Fibroblast of skin of back (primary cell): ENCODE results near the gene IL26.
"Not testable (repeated sequence)": the region's sequence is repeated elsewhere in the genome, so short reads cannot be mapped to it uniquely, and the experiment has no call there.

ENCODE experiments used
- DNase-seq: peaks from one replicate; pipeline ENCODE4 v3.0.0-alpha.2; 2013

Gene IL26

DNA sequence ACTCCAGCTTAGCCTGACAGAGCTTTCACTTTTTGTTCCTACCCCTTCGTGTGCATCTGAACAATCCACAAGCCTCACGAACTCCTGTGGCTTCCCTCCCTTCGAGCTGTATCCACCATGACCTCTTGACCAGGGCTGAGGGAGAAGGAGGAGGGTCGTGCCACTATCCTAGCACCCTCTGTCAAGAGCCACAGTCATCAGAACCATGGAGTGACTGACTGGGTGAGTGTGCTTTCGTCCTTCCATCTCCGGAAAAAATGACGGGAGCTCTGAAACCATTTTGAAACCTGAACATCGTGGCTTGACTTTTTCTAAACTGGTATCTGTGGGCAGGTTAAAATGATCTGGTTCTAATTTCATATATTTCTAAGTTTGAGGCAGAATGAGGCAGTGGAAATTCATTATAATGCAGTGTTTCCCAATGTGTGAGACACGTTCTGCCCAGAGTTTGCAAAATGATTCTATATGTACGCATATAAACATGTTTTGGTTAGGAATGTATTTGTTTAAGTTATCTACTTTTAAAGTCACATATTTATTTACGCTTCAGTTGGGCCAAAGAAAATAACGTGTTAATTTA is 27.0 kb downstream of the IL26 start:
- DNase-seq = no peak

GRCh38 chr12:68190301-68190700 is 35.3 kb downstream of the IL26 start:
- DNase-seq = no peak

- DNase-seq = peak; percentile 79
Observed at GRCh38 chr12:68189821-68190242, 35.8 kb downstream of the IL26 start.

DNA sequence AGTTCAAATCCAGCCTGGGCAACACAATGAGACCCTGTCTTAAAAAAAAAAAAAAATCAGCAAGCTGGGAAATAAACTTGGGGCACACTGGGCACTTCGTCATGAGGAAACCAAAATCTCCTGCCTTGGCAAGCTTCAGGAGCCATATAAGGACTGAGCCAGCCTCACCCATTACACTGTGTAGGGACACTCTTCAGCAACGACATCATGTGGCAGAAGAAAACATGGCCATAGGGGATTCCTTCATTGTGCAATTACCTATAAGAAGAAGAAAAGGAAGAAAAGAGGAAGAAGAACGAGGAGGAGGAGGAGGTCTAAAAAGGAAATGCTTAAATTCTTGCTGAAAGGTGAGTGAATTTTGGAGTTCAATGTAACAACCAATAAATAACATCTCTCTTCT is 40.0 kb downstream of the IL26 start:
- no peak for DNase-seq

- DNase-seq = no peak
Observed at GRCh38 chr12:68180792-68181744, 44.5 kb downstream of the IL26 start.

GRCh38 chr12:68178774-68179439 is 46.7 kb downstream of the IL26 start:
- no peak for DNase-seq

GRCh38 chr12:68178184-68178583 is 47.4 kb downstream of the IL26 start:
- DNase-seq = peak; percentile 3

DNA sequence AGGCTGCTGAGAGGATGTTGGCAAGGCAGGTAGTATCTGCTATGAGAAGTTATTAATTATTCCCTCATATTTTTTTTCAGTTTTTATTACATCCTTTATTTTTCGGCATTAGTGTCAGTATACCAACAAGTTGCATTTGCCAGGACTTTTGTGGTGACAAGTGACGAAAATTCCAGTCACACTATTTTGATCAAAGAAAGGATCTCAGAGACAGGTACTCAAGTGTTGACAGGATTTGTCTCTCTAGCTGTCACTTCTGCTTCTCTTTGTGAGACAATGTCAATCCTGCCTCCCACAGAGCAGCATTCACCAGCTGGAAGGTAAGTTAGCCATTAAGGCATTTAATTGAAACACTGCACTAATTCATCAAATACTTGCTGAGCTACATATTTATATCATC is 48.0 kb downstream of the IL26 start:
- DNase-seq = no peak

- no peak for DNase-seq
Observed at GRCh38 chr12:68176257-68176656, 49.4 kb downstream of the IL26 start.

DNA sequence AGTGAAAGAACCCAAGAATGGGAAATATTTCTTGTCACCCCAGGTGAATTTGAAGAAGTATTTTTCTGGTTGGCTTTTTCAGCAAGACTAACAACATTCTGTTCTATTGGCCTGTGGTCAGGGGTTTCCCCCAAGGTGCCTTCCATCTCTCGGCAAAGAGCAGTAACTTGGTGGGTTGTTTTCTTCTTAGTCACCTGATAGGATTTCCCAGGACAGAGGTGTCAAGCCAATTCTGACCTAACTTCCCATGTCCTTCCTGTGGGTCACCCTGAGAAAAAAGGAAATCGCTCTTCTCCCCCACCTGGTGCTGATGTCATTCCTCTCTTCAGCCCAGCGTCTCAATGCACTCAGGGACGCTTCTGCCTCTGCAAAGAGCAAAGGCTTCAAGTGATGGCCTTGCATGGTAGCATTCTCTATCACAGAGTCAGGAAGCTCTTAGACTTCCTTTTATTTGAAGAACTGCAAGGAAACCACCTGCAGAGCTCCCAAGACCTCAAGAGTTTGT is 50.0 kb downstream of the IL26 start:
- DNase-seq = no peak

DNA sequence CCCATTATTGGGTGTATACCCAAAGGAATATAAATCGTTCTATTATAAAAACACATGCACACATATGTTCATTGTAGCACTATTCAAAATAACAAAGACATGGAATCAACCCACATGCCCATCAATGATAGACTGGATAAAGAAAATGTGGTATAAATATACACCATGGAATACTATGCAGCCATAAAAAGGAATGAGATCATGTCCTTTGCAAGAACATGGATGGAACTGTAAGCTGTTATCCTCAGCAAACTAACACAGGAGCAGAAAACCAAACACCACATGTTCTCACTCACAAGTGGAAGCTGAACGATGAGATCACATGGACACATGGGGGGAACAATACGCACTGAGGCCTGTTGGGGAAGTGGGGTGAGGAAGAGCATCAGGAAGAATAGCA is 50.8 kb downstream of the IL26 start:
- DNase-seq = not testable (repeated sequence)

DNA sequence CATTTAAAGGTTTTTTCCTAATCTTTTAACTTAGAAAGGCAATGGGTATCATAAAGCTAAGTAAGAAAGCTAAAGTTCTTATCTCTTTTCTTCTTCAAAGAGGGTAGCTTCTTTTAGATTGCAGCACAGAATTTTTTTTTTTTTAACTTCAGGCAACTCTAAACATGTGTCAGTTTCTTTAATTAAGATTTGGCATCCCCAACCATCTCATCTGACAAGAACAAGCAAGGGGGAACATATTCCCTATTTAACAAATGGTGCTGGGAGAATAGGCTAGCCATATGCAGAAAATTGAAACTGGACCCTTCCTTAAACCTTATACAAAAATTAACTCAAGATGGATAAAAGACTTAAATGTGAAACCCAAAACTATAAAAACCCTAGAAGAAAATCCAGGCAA is 51.8 kb downstream of the IL26 start:
- DNase-seq = no peak

DNA sequence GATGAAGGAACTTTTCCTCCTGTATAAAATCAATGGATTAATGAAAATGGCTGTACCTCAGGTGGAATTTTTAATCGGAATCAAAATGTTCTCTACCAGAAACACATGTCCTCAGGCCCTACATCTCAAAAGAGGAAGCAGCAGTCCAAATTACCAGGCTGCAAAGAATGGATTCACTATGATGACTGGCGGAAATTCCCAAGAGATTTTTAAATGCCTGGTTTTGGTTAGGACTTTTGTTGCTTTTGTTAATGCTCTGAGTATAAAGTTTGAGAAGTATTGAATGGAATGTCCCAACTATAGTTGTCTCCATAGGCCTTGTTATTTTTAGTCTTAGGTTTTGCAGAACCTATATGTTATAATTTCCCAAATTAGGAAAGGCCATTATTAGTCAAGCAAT is 54.9 kb downstream of the IL26 start:
- DNase-seq = peak; percentile 73

- DNase-seq = no peak
Observed at GRCh38 chr12:68169213-68169889, 56.3 kb downstream of the IL26 start.

- DNase-seq = no peak
Observed at GRCh38 chr12:68166317-68166831, 59.2 kb downstream of the IL26 start.

- no peak for DNase-seq
Observed at GRCh38 chr12:68163560-68164081, 62.0 kb downstream of the IL26 start.

GRCh38 chr12:68162374-68162773 is 63.2 kb downstream of the IL26 start:
- no peak for DNase-seq

- DNase-seq = no peak
Observed at GRCh38 chr12:68159681-68160304, 65.8 kb downstream of the IL26 start, which contains the start of gene IFNG. TSS of gene IFNG (minus strand) at chr12:68159740. CDS start at chr12:68159615, 125 bp downstream.

DNA sequence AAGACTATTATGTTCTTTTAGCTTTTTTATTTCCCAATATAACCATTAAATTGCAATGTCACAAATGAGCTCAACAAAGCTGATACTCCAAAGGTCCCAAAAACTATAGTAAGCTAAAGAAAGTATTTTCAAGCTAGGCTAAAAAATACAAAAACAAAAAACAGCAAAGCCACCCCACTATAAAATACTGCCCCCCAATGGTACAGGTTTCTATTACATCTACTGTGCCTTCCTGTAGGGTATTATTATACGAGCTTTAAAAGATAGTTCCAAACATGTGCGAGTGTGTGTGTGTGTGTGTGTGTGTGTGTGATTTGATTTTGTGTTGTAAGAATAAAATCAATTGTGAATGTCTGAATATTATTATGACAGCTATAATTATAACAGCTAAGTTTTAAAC is 67.2 kb downstream of the IL26 start:
- peak; percentile 8 for DNase-seq

DNA sequence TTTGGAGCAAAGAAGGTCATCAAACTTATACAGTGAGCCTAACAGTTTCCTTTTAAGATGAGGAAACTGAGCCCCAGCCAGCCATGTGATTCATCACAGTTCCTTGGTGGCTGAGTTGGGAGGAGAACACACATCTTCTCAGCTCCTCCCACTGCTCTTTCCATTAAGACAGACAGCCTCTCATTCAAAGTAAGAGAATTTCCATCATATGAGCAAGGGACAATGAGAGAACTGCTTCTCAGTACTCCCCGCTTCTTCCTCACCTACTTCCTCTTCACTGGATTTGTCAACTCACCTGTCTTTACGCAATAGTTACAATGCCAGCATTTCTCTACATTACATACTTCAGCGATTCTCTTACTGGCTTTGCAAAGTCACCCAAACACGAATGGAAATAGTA is 68.2 kb downstream of the IL26 start:
- no peak for DNase-seq

GRCh38 chr12:68156636-68157035 is 69.0 kb downstream of the IL26 start:
- no peak for DNase-seq

DNA sequence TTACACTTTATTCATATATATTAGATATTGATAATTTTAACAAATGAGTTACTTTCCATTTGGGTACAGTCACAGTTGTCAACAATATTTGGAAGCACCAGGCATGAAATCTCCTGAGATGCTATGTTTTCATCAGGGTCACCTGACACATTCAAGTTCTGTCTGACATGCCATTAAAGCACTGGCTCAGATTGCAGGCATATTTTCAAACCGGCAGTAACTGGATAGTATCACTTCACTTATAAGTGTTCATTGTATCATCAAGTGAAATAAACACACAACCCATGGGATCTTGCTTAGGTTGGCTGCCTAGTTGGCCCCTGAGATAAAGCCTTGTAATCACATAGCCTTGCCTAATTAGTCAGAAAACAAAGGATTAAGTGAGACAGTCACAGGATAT is 70.8 kb downstream of the IL26 start:
- no peak for DNase-seq
